GM21619 (cell line): ENCODE measurements around the gene ANO7.

Experiments used
- ATAC-seq: cut with Tn5 transposase; IDR thresholded peaks from one replicate; pipeline ENCODE4 v1.9.1; 2021; ENCODE audit not compliant: unreplicated experiment

Gene ANO7

GRCh38 chr2:241226723-241227572 is 38.5 kb downstream of the ANO7 start:
- no peak for ATAC-seq

- no peak for ATAC-seq
These were observed 39.1 kb downstream of the ANO7 start for GRCh38 chr2:241227594-241227993.

- ATAC-seq, result no peak
These were observed 39.8 kb downstream of the ANO7 start for GRCh38 chr2:241228081-241228859.

GRCh38 chr2:241228860-241229516 is 40.5 kb downstream of the ANO7 start:
- no peak for ATAC-seq

GRCh38 chr2:241229563-241230401 is 41.3 kb downstream of the ANO7 start:
- ATAC-seq, result no peak

GRCh38 chr2:241230435-241230834 is 42.0 kb downstream of the ANO7 start:
- ATAC-seq, result no peak

- no peak for ATAC-seq
These were observed 44.5 kb downstream of the ANO7 start for GRCh38 chr2:241232736-241233575.

GRCh38 chr2:241234066-241234790 is 45.8 kb downstream of the ANO7 start:
- no peak for ATAC-seq

- no peak for ATAC-seq
These were observed 46.7 kb downstream of the ANO7 start for GRCh38 chr2:241234962-241235740.

- no peak for ATAC-seq
These were observed 47.5 kb downstream of the ANO7 start for GRCh38 chr2:241235859-241236593.

- no peak for ATAC-seq
These were observed 48.6 kb downstream of the ANO7 start for GRCh38 chr2:241237047-241237446.

GRCh38 chr2:241237949-241238371 is 49.5 kb downstream of the ANO7 start:
- no peak for ATAC-seq

GRCh38 chr2:241238693-241239198 is 50.3 kb downstream of the ANO7 start:
- ATAC-seq, result no peak

- ATAC-seq, result no peak
These were observed 51.2 kb downstream of the ANO7 start for GRCh38 chr2:241239552-241240202.

GRCh38 chr2:241240320-241241004 is 52.0 kb downstream of the ANO7 start:
- ATAC-seq, result no peak

GRCh38 chr2:241241669-241242068 is 53.2 kb downstream of the ANO7 start:
- no peak for ATAC-seq
